Measurements from ENCODE around the gene LIN7B.
"Not testable (repeated sequence)": the region's sequence is repeated elsewhere in the genome, so short reads cannot be mapped to it uniquely, and the experiment has no call there.

The LIN7B gene

GRCh38 chr19:49113762-49114629, at the start of gene LIN7B:
LIN7B (plus strand) TSS chr19:49114370; CDS start chr19:49114405, 35 bp downstream.
- peak; percentile 77 for DNase-seq

- DNase-seq = no peak
These were observed 49.2 kb upstream of the LIN7B start, which contains the start of gene NTF4 for GRCh38 chr19:49064768-49065611. NTF4 (minus strand) TSS chr19:49064818; CDS start chr19:49061997, 2,821 bp downstream.

GRCh38 chr19:49065905-49066512, 48.2 kb upstream of the LIN7B start:
- DNase-seq = no peak

GRCh38 chr19:49067554-49067953, 46.6 kb upstream of the LIN7B start:
- DNase-seq = no peak

- DNase-seq = no peak
These were observed 45.1 kb upstream of the LIN7B start for GRCh38 chr19:49069026-49069425.

GRCh38 chr19:49070416-49070815, 43.8 kb upstream of the LIN7B start:
- DNase-seq = no peak

GRCh38 chr19:49071860-49072547, 42.2 kb upstream of the LIN7B start:
- DNase-seq = peak; percentile 30

GRCh38 chr19:49073514-49074378, 40.4 kb upstream of the LIN7B start:
- no peak for DNase-seq

GRCh38 chr19:49074869-49075268, 39.3 kb upstream of the LIN7B start:
- DNase-seq = not testable (repeated sequence)

GRCh38 chr19:49080392-49080791, 33.8 kb upstream of the LIN7B start:
- DNase-seq = no peak

- DNase-seq = no peak
These were observed 32.9 kb upstream of the LIN7B start for GRCh38 chr19:49081273-49081672.

GRCh38 chr19:49084206-49085019, 29.8 kb upstream of the LIN7B start:
- DNase-seq = no peak

- peak; percentile 99 for DNase-seq
These were observed 28.9 kb upstream of the LIN7B start, which contains the start of gene SNRNP70 for GRCh38 chr19:49085020-49085867. SNRNP70 (plus strand) TSS chr19:49085451; CDS start chr19:49086415, 964 bp downstream.

- DNase-seq = no peak
These were observed 28.3 kb upstream of the LIN7B start for GRCh38 chr19:49085868-49086232.

- no peak for DNase-seq
These were observed 27.9 kb upstream of the LIN7B start for GRCh38 chr19:49086296-49086695.

- no peak for DNase-seq
These were observed 22.7 kb upstream of the LIN7B start for GRCh38 chr19:49091391-49092038.

GRCh38 chr19:49092686-49093085, 21.5 kb upstream of the LIN7B start:
- no peak for DNase-seq

- no peak for DNase-seq
These were observed 19.4 kb upstream of the LIN7B start for GRCh38 chr19:49094505-49095482.

All from activated naive CD4-positive, alpha-beta T cell treated with anti-CD3 and anti-CD28 coated beads, Interleukin-2, amount 50 U/mL, for 16 hours (primary cell).